GM18861 (cell line): ENCODE results near the gene SLC26A4.

ENCODE experiments used
- ATAC-seq: cut with Tn5 transposase; IDR thresholded peaks from one replicate; pipeline ENCODE4 v1.9.1; 2021; ENCODE audit not compliant: unreplicated experiment

Gene SLC26A4

DNA sequence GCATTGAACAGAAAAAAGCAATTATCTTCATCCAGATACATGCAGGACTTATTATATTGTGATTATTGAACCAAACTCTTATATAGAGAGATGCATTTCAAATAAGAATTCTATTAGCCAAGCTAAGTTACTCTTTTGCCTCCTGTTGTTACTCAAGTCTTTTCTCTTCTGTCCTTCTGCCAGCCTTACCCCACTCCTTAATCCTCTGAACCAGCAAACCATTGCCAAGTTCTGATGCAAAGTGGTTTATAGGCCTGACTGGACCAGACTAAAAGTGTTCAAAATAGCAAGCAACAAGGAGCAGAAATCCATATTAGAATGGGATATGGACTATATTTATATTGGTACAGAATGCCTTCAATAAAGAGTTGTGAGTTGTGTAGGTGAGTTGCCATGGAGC, 2.2 kb upstream of the SLC26A4 start:
- ATAC-seq: no peak

GRCh38 chr7:107659666-107660065, 962 bp upstream of the SLC26A4 start:
- ATAC-seq: no peak

GRCh38 chr7:107661081-107661864, 645 bp downstream of the SLC26A4 start:
- ATAC-seq: no peak

DNA sequence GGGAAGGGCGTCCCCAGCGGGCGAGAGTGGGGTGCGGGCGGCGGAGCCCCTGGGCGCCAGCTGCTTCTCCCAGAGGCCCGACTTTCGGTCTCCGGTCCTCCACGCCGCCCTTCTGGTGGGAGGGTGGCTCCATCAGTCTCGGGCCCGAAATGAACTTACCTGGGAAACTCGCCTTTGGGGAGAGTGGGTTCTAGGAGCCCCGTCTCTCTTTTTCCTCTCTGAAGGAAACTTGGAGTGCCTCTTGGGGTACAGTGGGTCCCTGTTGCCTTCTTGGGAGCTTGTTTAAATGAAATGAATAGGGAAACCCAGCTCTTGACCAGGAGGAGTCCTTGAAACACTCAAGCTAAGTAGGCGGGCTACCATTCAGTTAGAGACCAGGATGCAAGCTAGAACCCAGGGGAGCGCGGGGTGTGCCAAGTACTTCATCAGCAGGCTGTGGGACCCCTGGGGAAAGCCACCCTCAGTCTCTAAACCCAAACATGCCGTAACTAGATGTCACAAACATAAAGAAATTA, 1.3 kb downstream of the SLC26A4 start:
- ATAC-seq: no peak

GRCh38 chr7:107663196-107663595, 2.6 kb downstream of the SLC26A4 start:
- ATAC-seq: no peak

GRCh38 chr7:107666790-107667189, 6.2 kb downstream of the SLC26A4 start:
- no peak for ATAC-seq

DNA sequence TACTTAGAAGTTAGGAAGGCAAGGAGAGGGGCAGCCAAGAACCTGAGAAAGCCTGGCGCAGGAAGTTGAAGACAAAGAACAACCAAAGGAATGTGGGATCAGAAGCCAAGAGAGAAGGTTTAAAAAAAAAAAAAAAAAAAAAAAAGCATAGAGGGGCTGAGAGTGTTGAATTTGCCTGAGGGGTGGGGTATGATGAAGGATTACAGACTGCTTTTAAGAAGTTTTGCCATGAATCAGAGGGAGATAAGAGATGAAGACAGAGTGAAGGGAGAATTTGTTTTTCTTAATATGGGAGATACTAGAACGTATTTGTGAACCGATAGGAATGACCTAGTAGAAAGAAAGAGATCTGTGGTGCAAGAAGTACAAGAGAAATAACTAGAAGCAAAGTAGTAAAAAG, 6.7 kb downstream of the SLC26A4 start:
- no peak for ATAC-seq

DNA sequence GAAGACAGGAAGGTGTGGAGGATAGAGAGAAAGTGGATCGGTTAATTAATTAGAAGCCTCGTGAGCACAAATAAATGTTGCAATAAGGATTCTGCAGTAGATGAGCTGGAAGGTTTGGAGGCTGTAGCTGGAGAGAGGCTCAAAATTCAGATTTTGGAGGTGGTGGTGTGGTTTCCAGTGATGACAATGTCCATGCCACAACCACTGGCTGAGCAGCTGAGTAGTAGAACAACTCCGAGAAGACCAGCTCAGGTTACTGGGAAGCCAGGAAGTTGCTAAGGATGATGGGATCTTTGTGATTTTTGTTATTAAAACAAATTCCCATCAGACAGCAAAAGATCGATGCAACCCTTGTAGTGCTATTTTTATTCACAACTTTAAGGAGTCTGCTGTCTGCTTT, 7.7 kb downstream of the SLC26A4 start:
- no peak for ATAC-seq

DNA sequence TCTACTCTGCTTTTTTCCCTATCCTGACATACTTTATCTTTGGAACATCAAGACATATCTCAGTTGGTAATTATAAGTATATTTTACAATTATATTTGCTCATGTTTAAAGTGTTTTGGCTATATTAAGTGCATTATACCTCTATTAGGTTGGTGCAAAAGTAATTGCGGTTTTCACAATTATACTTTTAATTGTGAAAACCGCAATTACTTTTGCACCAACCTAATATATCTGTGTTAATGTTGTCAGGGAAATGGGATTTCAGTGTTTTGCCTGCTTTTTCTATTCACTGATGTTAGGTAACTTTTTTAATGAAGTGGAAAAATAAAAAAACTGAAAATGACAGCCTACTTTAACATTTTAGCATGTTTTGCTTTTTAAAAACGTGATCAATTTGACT, 11.6 kb downstream of the SLC26A4 start:
- ATAC-seq: no peak

- no peak for ATAC-seq
Measured at GRCh38 chr7:107676249-107676648, 15.6 kb downstream of the SLC26A4 start.

DNA sequence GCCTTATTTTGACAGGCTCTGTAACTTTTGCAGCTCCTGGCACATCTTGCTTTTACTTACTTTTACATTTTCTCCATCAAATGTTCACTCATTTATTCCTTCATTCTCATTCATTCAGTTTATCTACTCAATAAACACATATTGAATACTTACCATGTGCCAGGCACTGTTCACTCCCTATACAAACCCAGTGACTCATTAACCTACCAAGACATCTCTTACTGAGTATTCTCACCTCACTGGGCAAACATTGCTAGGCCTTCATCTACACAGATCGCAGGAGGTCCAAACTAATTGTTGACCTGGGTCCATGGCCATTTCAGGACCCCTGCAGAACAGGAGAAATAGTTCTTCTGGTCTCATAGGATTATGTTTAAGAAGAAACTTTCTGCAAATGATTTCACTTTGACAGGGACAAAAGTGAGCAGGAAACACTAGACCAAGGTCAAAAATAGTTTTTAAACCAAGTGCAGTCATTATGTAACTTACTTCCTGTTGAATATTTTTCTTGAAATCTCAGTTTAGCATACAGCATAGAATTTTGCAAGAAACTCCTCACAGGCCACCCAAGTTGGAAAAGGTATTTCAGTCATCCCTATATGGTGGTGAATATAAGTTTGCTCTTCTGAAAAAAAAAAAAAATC, 17.6 kb downstream of the SLC26A4 start:
- peak; percentile 87 for ATAC-seq

- ATAC-seq: no peak
Measured at GRCh38 chr7:107680478-107680877, 19.9 kb downstream of the SLC26A4 start.

GRCh38 chr7:107682886-107683285, 22.3 kb downstream of the SLC26A4 start:
- ATAC-seq: no peak

- no peak for ATAC-seq
Measured at GRCh38 chr7:107684287-107684686, 23.7 kb downstream of the SLC26A4 start.

GRCh38 chr7:107684947-107685463, 24.4 kb downstream of the SLC26A4 start:
- ATAC-seq: no peak

DNA sequence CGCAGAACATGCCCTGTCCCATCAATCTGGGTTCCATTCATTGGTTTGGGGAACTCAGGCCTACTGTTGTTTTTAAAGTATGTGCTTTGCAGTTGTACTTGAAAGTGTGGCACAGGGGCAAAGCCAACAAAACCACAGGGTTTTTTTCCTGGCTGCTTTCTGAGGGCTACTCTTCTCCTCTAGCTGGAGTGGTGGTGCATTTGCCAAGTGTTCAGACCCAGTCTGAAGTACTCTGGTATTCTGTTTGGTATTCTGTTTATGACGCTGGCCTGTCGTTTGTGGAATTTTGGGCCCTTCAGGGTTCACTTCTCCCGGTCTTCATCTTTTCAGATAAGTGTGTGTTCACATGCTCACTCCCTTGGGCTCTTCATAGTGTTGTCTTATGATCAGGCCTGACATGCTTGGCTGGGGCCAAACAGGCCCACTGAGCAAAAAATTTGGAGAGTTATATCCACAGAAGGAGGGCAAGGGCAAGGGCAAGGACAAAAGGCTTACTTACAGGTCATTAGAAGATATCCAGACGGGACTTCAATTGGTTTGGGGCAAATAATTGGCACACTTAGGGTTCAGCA, 26.3 kb downstream of the SLC26A4 start:
- ATAC-seq: no peak

DNA sequence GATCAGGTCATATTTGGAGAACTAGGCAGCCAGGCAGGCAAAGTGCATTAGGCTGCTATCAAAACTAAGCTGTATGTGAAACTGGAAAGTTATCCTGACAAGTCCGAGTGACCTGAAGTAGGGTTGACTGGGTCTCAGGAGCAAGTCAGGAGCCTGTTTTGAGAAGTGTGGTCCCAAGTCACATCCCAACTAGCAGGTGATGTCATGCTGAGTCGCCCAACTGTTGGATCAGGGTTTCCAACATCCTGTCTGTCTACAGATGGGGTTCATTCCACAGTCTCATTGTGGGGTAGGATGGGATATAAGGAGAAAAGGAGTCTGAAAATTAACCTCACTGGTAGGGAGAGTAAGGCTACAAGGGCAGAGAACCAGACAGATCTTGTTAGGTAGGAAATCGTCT, 27.0 kb downstream of the SLC26A4 start:
- ATAC-seq: no peak

DNA sequence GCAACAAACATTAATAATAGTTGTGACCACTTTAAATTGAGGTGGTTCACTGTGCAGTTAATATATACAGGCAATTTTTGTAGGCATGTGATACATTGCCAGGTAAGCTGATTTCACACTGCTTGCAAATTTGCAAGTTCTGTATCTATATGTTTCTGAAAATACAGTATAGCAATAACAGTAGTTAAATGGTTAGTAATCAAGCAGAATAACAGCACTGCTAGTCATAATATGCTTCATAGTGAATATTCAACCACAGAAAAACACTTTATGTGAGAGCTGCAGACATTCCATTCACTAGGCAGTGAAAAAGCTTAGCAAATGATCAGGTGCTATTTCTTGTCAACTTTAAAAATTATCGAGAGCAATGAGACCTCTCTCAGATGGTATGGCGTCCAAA, 28.9 kb downstream of the SLC26A4 start:
- no peak for ATAC-seq

- no peak for ATAC-seq
Measured at GRCh38 chr7:107690084-107690483, 29.5 kb downstream of the SLC26A4 start.

- ATAC-seq: no peak
Measured at GRCh38 chr7:107690611-107691010, 30.0 kb downstream of the SLC26A4 start.

DNA sequence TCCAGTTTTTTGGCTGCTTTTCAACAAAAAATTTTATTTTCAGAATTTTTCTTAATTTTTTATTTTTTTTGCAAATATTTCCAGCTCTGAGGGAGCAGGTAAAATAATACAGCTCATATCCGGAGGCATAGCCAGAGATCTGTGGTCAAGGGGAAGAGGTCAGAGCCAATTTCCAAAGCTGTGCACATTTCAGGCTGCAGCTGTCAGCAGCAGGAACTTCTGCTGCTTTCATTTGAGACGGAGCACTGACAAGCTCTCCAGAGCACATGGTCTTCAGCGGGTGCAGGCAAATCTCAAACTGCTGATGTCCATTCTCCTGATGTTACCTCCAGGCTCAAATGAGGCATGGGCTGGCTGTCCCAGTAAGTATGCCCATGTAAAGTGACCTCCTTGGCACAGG, 31.1 kb downstream of the SLC26A4 start:
- no peak for ATAC-seq

DNA sequence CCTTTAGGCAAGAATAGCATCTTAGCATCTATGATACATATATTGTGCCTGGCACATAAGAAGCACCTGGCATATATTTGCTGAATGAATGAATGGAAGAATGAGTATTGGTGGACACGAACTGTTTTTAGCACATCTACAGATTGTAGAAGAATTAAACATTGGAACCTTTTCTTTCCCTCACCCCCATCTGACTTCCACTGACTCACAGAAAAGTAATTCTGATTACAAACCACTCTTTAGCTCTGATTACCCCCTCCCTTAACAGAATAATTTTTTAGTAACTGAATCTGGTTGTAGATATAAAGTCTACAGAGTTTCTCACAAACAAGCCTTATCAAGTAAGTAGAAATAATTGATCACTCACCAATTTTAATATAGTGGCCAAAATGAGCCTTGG, 31.9 kb downstream of the SLC26A4 start:
- no peak for ATAC-seq
